Rectal smooth muscle tissue (tissue), 1 donor: Measurements from ENCODE around the gene RTL1.

Source experiments
- H3K27ac ChIP-seq: one replicate; pipeline ENCODE4 v1.7.0; 2013; ENCODE audit warnings: low read depth, low read length, inconsistent platforms
- H3K27me3 ChIP-seq: one replicate; pipeline ENCODE4 v1.7.0; 2013; ENCODE audit warnings: low read length; ENCODE audit not compliant: control insufficient read depth, insufficient read depth
- H3K36me3 ChIP-seq: one replicate; pipeline ENCODE4 v1.7.0; 2013; ENCODE audit warnings: low read length; ENCODE audit not compliant: control insufficient read depth, insufficient read depth
- H3K4me1 ChIP-seq: one replicate; pipeline ENCODE4 v1.7.0; 2013; ENCODE audit warnings: low read length; ENCODE audit not compliant: control insufficient read depth, insufficient read depth
- H3K4me3 ChIP-seq: one replicate; pipeline ENCODE4 v1.7.0; 2013; ENCODE audit warnings: low read length
- H3K9ac ChIP-seq: one replicate; pipeline ENCODE4 v1.7.0; 2013; ENCODE audit warnings: low read length

The RTL1 gene

DNA sequence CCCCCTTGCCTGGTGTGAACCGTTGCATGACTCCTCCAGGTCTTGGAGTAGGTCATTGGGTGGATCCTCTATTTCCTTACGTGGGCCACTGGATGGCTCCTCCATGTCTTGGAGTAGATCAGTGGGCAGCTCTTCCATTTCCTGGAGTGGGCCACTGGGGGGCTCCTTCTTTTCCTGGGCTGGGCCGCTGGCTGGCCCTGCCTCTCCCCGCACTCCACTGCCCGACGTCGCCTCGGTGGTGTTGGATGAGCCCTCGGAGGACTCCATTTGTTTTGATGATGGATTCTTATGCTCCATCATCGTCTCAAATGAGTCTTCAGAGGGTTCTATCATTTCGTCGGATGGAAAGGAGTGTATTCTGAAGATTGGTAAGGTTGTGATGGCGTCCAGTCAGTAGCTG lies 19.1 kb downstream of the RTL1 start:
- H3K27ac ChIP-seq = no peak overlapping the region
- H3K36me3 ChIP-seq = no peaks in the 10 kb centered on the region
- H3K9ac ChIP-seq = no peak overlapping the region
- no peak overlapping the region for H3K4me3 ChIP-seq
- no peaks in the 10 kb centered on the region for H3K4me1 ChIP-seq
- H3K27me3 ChIP-seq = no peaks in the 10 kb centered on the region

GRCh38 chr14:100883789-100884101 lies 19.8 kb downstream of the RTL1 start:
- Histone ChIP-seq H3K4me3 (no peak overlapping the region), H3K36me3 (no peaks in the 10 kb centered on the region), H3K9ac (no peak overlapping the region), H3K27ac (no peak overlapping the region), H3K4me1 (no peaks in the 10 kb centered on the region), H3K27me3 (no peaks in the 10 kb centered on the region)

DNA sequence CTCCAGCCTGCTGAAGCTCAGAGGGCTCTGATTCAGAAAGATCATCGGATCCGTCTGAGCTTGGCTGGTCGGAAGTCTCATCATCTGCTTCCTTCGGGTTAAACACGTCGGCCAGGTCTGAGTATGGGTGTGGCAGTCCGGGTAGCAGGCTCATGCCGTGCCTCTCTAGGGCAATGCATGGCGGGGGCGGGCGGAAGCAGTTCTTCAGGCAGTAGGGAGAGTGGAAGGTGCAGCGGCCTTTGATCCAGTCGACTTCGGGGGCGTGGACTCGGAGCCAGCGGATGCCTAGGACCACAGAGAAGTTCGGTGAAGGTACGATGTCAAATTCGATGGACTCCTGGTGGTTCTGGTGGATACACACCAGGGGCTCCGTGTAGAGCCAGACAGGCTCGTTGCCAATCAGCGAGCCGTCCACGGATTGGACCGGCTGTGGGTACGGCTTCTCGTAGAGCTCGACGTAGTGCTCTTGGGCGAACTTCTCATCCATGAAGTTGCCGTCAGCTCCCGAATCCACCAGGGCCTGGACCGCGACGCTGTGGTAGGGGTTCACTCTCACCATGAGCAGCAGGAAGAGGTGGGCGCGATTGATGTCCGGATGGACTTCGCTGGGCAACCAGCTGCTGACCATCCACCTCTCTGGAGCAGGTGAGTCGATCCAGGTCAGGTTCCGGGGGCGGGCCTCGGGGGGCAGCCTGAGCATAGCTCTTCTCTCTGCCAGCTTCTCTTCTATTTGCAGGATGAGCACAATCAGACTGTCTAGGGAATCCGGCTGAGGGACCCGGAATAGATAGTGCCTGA lies 20.3 kb downstream of the RTL1 start:
- Histone ChIP-seq H3K9ac (no peak overlapping the region), H3K4me1 (no peaks in the 10 kb centered on the region), H3K36me3 (no peaks in the 10 kb centered on the region), H3K27me3 (no peaks in the 10 kb centered on the region), H3K27ac (no peak overlapping the region), H3K4me3 (no peak overlapping the region)

DNA sequence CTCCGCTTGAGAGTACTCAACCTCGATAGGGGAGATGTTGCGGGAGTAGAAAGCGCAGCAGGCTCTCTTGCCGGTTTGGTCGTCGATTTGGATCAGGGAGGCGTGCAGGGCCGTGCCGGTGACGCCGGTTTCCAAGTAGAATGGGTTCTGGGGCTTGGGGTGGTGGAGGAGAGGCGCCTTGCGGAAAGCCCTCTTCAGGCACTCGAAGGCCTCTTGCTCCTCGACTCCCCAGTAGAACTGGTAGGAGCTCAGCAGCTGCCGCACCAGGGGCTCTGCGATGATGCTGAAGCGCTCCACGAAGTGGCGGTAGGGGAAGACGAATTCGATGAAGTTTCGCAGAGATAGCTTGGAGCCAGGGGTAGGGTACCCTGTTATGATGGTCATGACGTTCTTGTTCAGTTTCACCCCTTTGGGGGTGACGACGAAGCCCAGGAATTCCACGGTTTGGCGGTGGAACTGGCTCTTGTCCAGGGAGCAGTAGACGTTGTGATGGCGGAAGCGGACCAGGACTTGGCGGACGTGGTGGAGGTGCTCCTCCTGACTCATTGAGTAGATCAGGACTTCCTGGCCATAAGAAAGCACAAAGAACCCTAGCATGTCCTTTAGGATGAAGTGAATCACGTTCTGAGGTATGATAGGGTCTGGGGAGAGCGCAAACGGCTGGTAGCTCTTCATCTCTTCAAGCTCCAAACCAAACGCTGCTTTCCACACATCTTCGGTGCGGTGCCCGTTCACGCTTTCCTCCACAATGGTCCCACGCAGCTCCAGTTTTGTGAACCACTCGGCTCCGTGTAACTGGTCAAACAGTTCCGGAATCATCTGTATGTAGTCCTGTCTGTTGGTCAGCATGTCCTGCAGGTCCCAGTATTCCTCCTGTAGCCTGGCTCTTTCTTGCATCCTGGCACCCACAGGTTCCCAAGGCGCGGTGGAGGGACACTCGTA lies 21.2 kb downstream of the RTL1 start:
- no peaks in the 10 kb centered on the region for H3K4me1 ChIP-seq
- H3K9ac ChIP-seq = no peak overlapping the region
- no peaks in the 10 kb centered on the region for H3K36me3 ChIP-seq
- no peak overlapping the region for H3K27ac ChIP-seq
- H3K27me3 ChIP-seq = peaks cover 2% of the 10 kb centered on the region
- H3K4me3 ChIP-seq = no peak overlapping the region

GRCh38 chr14:100881211-100882025 lies 22.1 kb downstream of the RTL1 start:
- H3K27ac ChIP-seq = no peak overlapping the region
- H3K4me1 ChIP-seq = no peaks in the 10 kb centered on the region
- H3K9ac ChIP-seq = no peak overlapping the region
- H3K36me3 ChIP-seq = no peaks in the 10 kb centered on the region
- H3K4me3 ChIP-seq = no peak overlapping the region
- H3K27me3 ChIP-seq = peaks cover 2% of the 10 kb centered on the region

DNA sequence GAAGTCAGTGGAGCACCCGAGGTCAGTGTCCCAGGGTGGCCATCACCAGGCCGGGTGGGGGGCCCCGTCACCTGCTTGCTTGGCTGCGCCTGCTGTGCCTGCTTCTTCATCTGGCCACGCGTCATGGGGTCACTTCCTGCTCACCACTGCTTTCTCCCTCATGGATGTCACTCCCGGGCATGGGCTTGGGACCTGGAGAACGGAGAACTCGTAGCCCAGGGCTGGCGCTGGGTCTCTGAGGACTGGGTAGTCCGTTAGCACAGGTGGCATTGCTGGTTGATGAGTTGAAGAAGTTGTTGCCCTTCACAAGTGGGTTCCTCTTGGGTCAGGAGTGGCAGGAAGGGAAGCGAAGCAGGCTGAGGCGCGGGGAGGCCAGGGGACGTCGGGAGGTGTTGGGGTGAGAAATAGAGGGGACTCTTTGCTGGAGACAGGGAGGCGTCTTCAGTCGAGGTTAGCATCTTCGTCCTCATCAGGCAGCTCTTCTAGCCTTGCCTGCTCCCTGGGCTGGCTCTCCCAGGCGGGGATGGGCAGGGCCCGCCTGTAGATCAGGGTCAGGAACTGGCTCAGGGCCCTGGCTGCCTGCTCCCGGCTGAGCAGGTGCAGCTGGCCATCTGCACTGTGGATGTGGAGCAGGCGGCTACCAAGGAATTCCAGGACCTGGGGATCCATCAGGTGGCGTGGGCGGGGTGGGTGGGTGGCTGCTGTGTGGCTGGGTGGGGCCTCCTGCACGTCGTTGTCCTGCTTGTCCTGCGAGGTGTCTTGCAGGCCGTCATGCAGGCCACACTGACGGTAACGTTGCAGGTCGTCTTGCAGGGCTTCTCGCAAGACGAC lies 23.0 kb downstream of the RTL1 start:
- Histone ChIP-seq H3K4me3 (no peak overlapping the region), H3K36me3 (no peaks in the 10 kb centered on the region), H3K27me3 (peaks cover 2% of the 10 kb centered on the region), H3K4me1 (no peaks in the 10 kb centered on the region), H3K9ac (no peak overlapping the region), H3K27ac (no peak overlapping the region)

DNA sequence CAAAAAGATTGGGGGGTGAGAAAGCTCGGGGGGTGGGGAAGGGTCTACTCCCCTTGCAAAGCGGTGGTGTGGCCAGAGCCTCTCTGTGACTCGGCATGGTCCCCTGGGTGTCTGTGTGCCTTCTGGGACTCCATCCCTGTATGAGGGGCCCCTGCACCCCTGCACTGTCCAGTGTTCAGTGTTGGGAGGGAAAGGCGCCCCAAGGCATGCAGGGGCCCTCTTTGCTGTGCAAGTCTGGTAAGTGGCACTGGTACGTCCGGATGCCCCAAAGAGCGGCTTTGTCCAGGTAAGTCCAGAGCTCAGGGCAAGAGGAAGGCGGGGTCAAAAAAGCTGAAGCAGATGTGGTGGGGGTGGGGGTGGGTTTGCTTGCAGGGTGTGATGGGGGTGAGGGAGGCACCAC lies 23.7 kb downstream of the RTL1 start:
- Histone ChIP-seq H3K4me1 (no peaks in the 10 kb centered on the region), H3K36me3 (no peaks in the 10 kb centered on the region), H3K4me3 (no peak overlapping the region), H3K27me3 (peaks cover 2% of the 10 kb centered on the region), H3K9ac (no peak overlapping the region), H3K27ac (no peak overlapping the region)

GRCh38 chr14:100879194-100879593 lies 24.3 kb downstream of the RTL1 start:
- Histone ChIP-seq H3K4me1 (no peaks in the 10 kb centered on the region), H3K27ac (no peak overlapping the region), H3K27me3 (peaks cover 2% of the 10 kb centered on the region), H3K4me3 (no peak overlapping the region), H3K9ac (no peak overlapping the region), H3K36me3 (no peaks in the 10 kb centered on the region)

DNA sequence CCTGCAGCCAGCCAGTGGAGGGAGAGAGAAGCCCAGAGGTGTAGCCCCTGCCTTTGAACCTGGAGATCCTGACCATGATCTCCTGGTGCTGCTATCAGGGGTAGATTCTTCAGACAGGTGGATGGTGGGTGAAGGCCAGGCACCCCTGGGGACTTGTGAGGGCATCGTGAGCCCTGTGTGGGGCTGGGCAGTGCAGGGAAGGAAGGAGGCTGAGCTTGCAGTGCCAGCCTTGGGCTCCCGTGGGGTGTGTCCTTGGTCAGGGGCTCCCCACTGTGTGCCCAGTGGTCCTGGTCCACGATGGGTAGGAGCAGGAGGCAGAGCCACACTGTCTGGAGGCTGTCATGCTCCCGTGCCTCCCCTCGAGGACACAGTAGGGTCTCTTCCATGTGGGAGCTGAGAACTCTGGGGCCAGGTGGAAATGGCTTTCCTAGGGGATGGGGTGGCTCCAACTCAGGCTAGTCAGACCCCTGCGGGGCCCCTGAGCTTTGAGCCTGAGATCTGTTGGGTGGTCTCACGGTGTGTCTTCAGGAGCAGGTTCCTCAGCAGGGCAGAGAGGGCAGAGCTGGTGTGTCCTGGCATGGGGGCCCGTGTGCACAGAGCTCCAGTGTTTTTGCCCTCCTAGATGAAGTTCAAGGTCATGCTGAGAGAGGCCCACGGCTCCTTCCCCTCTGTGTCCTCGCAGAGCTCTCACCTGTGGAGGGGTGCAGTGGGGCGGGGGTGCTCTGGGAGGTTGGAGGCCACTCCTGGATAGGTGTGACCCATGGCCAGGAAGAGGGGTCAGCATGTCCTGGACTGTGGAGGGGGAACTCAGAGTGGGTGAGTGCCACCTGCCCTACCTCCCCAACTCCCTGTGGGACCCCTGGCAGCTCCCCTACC lies 25.0 kb downstream of the RTL1 start:
- no peak overlapping the region for H3K9ac ChIP-seq
- H3K36me3 ChIP-seq = no peaks in the 10 kb centered on the region
- peaks cover 2% of the 10 kb centered on the region for H3K27me3 ChIP-seq
- H3K27ac ChIP-seq = no peak overlapping the region
- no peaks in the 10 kb centered on the region for H3K4me1 ChIP-seq
- H3K4me3 ChIP-seq = no peak overlapping the region

DNA sequence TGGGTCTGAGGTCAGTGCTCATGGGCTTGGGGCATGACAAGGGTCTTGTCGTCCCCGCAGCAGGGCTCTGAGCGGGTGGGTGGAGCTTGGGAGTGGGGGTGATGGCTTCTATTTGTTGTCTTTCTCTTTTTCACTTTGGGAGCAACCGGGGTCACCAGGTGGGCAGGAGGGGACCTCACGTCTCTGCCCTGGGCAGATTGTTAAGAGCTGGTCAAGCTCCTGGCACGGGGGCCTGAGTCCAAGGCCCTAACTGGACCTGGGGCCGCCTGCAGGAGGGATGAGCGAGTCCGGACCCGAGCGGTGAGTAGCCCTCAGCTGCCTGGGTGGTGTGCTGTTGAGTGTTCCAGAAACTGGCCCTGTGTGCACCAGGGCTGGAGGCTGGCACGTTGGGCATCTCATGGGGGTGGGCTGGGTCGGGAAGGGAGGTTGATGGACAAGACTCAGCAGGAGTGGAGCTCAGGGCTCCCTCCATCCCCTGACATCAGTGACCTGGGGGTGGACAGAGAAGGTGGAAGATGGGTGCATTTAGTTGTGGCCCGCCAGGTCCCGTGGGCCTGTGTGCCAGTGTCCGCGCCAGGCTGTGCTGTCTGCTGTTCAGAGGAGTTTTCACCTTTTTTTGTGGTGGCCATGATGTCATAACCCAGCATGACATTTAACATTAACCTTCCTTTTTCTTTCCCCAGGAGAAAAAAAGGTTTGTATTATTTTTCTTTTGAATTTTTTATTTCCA lies 27.5 kb downstream of the RTL1 start:
- Histone ChIP-seq H3K27me3 (peaks cover 2% of the 10 kb centered on the region), H3K27ac (no peak overlapping the region), H3K9ac (no peak overlapping the region), H3K36me3 (no peaks in the 10 kb centered on the region), H3K4me1 (no peaks in the 10 kb centered on the region), H3K4me3 (no peak overlapping the region)
